CD1c-positive myeloid dendritic cell (primary cell): ENCODE results near the gene SETD5.
A peak's percentile ranks its signal among the peaks of the same experiment; 100 is the strongest.

Source experiments
- DNase-seq: peaks from one replicate; pipeline ENCODE4 v3.0.0-alpha.2; 2016; ENCODE audit errors: extremely low spot score

The SETD5 gene

DNA sequence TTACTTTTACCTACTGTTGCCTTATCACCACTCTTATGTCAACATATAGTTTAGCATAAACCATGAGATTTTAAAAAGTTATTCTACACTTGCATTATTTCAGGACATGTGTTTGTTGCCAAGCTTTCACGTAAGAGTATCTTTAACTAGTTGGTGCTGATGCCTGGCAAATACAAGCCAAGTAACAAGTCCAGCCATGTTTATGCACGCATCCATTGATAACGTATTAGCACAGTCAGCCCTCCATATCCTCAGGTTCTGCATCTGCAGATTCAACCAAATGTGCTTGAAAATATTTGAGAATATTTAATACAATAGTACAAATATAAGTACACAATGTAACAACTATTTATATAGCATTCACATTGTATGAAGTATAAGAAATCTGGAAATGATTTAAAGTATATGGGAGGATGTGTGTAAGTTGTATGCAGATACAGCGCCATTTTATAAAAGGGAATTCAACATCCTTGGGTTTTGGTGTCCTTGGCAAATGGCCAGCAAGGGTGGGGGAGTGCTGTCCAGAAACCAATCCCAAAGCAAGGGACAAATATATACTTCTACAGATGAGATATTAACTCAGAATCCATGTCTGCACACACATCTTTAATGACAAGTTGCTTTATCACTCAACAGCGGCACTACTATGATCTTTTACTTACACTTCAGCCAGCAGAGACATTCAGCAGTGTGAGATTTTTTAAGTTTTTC lies 8.7 kb upstream of the SETD5 start:
- no peak for DNase-seq

- peak; percentile 12 for DNase-seq
Observed at GRCh38 chr3:9390265-9390888, 7.0 kb upstream of the SETD5 start.

DNA sequence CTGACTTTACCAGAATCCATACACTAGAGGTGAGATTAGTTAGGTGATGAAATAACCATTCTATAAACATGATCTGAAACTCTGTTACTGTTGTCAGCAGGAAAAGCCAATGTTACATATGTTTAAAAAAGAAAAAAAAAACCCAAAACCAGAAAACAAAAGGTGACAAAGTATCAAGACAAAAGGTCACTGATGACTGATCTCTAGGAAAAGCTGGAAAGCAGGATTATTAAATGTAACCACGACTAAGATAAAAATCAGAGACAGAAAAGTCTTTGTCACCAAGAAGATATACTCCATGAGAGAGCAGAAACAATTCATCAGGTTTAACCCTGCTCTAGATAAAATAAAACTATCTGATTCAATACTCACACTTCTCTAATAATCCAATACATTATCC lies 5.4 kb upstream of the SETD5 start:
- DNase-seq = no peak

GRCh38 chr3:9395570-9396300 lies 1.7 kb upstream of the SETD5 start:
- no peak for DNase-seq

GRCh38 chr3:9396301-9396631 lies 1.1 kb upstream of the SETD5 start:
- DNase-seq = peak; percentile 91

- peak; percentile 99 for DNase-seq
Observed at GRCh38 chr3:9396632-9397331, 633 bp upstream of the SETD5 start.

DNA sequence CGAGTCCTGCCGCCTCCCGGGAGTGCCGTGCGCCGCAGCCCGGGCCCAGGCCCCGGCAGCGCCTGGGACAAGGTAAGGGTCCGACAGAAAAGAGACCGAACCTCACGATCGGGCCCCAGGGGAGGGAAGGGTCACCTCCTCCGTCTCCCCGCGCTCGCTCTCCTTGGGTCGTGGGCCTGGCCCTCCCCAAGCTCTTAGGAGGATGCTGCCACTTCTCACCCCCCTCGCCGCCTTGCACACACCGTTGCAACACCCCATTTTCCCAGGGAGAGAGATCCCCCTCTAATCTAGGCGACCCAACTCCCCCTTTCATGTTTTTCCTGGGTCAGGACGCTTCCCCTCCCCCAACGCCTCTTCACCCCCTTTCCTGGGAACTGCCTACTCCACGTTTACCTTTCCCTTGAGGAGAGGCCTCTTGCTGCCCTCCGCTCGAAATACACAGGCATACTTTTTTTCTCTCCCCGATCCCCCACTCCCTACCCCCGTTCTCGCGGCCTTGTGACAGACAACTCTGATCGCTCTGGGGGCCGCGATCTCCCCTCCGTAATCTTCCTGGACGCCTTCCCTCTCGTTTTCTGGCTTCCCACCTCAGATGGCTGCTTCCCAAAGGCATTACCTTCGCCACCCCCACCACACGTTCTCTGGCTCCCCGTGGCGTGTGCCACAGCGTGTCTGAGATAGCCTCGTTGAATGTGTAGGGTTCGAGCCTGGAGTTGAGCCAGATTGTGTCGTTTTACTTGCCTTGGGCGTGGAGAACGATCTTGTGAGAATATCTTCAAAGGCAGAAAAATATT lies 688 bp downstream of the SETD5 start:
- DNase-seq = peak; percentile 33

DNA sequence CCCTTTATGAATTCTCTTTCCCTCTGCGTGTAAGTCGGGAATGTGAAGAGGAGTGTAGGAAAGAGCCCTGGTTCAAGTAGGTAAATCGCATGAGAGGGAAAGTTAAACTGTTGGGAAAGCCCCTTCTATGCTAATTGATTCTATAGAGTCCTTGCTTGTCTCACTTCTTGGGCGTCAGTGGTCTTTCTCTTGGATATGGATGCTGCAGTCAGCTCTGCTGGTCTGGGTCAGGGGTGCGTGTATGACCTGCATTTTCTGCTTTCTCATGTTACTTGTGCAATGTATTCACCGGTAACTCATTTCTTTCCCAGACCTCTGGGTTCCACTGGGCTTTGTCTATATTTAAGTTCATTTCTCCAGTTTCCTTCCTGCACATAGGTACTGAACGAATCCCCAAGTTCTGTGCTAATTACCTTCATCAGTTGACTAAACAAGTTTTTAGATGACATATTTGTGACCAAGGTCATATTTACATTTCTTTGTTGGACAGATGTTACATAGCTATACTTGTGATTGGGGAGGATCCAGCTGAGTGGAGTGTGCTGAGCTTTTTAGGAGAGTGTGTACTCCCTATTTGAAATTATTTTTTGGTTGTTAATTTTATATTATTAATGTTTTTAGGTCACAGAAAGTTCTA lies 1.4 kb downstream of the SETD5 start:
- peak; percentile 61 for DNase-seq

DNA sequence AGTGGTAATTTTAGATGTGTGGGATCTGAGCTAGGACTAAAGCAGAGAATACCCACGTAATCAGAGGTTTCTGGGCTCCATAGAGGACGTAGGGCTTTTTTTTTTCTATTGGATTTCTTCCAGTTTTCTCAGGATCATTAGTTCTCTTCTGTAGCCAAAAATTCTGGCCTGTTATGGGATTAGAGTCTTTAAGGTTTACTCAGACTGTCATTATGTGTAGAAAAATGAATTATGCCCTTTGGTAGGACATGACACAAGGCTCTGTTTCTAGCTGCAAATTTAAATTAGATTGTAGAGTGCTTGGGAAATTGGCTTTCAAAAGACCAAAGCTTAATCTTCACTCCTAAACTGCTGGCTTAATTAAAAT lies 1.9 kb downstream of the SETD5 start:
- DNase-seq = no peak

DNA sequence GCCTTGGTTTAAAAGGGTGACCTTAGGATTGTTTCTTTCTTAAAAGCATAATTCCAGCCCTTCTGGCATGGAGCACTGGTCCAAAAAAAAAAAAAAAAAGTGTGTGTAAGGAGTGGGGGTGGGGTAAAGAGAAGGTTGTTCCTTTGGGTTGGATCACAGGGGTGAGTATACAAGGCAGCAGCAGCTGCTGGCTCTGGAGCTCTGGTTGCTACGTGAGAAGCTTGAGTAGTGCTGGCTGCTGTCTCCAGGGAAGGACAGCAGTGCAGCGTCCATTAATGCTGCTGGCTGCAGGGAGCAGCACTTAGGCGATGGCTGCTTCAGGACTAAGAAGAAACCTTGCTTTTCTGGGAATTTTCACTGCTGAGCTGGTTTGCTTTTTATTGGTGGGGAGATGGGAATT lies 2.3 kb downstream of the SETD5 start:
- DNase-seq = peak; percentile 48

GRCh38 chr3:9400616-9401015 lies 3.2 kb downstream of the SETD5 start:
- no peak for DNase-seq

DNA sequence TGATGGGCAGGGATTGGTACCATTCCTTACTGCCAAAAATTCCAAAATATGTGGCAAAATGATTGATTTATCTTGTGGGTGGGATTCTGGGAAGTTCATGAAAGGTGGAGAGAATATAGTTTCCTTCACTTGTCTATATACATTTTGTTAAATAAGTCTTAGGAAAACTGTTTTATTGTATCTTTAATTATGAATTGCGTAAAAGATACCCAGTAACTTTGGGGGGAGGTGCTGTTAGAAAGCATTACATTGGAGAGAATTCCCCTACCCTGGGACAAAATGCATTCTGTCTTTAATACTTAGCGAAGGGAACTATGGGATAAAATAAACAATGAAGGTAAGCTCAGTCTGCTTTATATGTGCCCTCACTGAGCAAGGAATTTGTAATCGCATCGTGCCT lies 4.6 kb downstream of the SETD5 start:
- no peak for DNase-seq

DNA sequence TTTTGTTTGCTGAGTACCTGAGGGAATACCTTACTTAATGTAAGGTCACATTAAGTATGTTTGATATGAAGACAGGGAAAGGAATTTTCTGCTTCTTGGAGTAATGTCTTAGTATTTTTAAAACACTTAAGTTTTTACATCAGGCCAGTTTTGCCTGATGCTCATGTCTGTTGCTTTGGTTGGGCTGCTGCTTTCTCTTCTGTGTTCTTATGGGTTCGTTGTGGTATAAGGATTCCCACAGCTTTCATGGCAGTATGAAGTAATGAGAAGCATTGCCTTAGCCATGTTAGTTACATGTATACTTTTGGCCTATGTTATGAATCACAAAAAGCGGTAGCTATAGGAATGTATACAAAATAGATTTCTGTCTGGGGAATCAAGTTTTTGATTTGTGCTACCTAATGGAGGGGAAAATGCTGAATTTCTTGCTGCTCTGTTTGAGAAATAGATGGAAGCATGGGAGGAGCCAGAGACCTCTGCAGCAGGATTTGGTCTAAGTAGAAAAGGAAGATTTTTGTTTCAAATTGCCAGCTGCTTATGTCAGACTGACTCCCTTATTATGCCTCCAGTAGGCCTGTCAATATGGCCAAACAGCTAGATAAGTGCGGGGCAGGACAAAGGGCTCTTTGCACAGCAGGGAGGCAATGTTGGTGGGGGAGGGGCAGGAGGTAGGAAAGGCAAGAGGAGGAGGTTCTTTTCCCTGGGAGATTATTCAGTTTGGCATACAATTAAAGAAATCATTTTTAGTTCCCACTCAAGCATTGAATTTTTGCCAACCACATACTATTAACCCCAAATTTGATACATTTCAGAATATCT lies 5.2 kb downstream of the SETD5 start:
- DNase-seq = no peak

- DNase-seq = no peak
Observed at GRCh38 chr3:9403463-9403862, 6.0 kb downstream of the SETD5 start.

- DNase-seq = no peak
Observed at GRCh38 chr3:9404680-9405079, 7.3 kb downstream of the SETD5 start.

DNA sequence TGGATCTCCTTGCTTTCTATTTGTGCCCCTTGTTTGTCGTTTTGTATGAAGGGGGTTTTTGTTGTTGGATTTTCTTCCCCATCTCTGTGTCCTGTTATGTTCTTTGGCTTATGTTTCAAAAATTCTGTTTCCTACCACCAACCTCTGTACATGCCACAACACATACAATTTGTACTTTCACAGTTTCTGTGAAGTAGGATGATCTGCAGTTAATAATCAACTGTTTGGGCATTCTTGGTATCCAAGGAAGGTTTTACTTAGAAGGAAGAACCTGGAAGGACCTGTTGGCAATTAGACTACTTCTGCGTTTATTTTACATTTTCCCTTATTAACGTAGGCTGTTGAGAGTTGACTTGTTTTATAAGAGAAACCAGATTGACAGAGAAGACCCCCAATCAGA lies 8.3 kb downstream of the SETD5 start:
- no peak for DNase-seq

DNA sequence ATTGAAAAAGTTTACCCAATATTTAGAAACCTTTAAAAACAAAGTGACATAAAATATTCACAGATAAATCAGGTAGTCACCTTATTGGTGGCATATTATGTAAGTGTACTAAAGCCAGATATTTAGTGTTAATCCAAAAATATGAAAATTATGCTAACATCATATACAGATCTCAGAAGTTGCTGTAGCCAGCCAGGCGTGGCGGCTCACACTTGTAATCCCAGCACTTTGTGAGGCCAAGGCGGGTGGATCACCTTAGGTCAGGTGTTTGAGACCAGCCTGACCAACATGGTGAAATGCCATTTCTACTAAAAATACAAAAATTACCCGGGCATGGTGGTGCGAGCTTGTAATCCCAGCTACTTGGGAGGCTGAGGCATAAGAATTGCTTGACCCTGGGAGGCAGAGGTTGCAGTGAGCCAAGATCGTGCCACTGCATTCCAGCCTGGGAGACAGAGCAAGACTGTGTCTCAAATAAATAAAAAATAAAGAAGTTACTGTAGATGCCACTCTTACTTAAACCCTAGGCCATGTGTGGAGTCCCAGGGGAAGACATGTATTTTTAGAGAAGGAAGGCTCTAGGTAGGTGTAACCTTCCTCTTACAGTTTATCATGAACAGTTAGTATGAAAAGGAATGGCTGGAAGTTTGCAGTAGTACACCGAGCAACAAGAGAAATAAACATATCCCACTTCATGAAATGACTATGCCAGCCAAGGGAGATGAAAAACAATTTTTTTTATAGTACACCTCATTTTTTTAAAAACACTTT lies 9.6 kb downstream of the SETD5 start:
- no peak for DNase-seq

DNA sequence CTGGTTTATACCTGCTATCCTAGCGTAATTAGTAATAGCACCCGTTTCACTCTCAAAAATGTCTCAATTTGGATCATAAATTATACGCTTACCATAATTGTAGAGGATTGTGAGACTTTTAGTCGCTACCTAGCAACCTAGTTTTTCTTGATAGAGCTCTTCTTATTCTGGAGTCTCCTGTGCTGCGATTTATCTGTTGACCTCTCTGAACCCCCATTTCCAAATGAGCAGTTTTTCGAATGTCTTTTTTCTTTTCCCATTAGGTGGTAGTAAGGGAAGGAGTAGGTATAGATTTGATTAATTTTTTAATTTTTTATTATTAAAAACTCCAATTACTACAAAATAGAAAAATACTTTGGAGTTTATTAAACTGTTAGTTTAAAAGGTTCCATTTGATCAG lies 10.6 kb downstream of the SETD5 start:
- DNase-seq = no peak

- DNase-seq = no peak
Observed at GRCh38 chr3:9408546-9408945, 11.1 kb downstream of the SETD5 start.
